ENCODE measurements around the gene ANLN.
"Not testable (repeated sequence)": the region's sequence is repeated elsewhere in the genome, so short reads cannot be mapped to it uniquely, and the experiment has no call there.

The ANLN gene

DNA sequence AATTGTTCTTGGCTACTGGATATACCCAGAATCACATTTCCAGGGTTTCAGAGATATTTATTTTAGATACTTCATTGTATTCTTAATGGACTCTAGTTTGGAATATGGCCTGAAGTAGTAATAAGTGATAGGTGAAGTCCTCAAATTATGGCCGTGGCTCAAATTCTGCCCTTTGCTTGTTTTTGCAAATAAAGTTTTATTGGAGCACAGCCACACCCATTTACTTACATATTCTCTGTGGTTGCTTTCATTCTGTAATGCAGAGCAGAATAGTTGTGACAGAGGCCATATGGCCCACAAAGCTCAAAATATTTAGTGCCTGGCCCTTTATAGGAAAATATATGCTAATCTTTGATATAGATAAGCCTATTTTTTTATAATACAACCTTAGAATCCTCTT is 19.5 kb downstream of the ANLN start:
- DNase-seq: no peak

GRCh38 chr7:36415144-36415543 is 25.5 kb downstream of the ANLN start:
- no peak for DNase-seq

- no peak for DNase-seq
Measured at GRCh38 chr7:36416251-36416650, 26.6 kb downstream of the ANLN start.

DNA sequence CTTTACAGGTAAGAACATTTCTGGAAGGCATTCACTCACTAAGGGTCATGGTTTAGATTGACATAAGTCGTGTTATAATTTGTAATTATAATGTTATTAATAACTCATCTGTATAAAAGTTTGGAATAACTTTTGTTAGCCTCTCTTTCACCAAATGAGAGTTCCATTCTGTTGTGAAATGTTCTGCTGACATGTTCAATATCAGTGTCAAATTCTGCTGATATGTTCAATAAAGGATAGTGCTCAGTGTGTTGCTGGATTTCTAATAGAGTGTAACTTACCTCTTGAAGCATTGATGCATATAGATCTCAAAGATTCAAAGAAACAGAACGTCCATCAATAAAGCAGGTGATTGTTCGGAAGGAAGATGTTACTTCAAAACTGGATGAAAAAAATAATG is 30.6 kb downstream of the ANLN start:
- no peak for DNase-seq

DNA sequence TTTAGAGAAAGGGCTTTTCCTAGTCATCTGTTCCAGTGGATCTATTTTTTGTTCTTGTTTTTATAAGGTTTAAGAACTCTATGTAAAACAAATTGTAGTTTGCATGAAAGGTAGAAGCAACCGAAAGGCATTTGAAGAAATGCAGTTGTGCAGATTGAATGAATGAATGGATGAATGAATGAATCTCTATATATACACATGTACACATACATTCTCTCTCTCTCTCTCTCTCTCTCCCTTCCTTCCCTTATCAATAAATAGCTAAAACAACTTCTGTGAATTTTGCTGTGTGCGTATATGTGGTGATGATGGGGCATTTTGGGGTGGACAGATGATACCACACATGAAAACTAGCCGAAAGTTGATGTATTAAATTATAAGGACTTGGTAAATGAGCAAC is 32.4 kb downstream of the ANLN start:
- no peak for DNase-seq

- no peak for DNase-seq
Measured at GRCh38 chr7:36423633-36424032, 34.0 kb downstream of the ANLN start.

DNA sequence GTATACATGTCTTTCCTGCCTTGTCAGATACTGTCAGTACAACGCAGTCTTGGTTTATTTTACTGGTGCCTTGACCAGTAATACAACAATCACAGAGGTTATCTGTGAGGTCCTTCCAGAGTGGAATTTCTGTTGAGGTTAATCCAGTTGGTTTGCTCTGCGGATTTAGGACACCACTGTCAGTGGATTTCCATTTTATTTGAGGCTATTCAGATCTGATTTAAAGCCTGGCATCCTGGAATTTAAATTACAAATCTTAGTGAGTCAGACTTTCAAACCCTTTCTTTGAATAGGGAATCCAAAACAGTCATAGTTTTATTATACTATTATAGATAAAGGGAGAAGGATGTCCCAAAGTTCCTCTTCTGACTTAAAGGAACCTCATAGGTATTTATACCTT is 40.5 kb downstream of the ANLN start:
- DNase-seq: no peak

GRCh38 chr7:36430881-36431280 is 41.2 kb downstream of the ANLN start:
- no peak for DNase-seq

DNA sequence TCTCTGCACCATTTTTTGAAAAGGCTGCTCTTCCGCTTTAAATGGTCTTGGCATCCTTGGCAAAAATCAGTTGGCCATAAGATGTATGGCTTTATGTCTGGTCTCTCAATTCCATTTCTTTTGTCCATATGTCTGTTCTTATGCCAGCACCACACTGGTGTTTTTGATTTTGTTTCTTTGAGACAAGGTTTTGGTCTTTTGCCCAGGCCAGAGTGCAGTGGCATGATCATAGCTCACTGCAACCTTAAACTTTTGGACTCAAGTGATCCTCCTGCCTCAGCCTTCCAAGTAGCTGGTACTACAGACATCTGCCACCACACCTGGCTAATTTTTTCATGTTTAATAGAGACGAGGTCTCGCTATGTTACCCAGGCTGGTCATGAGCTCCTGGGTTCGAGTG is 48.5 kb downstream of the ANLN start:
- no peak for DNase-seq

GRCh38 chr7:36439624-36440023 is 50.0 kb downstream of the ANLN start:
- no peak for DNase-seq

DNA sequence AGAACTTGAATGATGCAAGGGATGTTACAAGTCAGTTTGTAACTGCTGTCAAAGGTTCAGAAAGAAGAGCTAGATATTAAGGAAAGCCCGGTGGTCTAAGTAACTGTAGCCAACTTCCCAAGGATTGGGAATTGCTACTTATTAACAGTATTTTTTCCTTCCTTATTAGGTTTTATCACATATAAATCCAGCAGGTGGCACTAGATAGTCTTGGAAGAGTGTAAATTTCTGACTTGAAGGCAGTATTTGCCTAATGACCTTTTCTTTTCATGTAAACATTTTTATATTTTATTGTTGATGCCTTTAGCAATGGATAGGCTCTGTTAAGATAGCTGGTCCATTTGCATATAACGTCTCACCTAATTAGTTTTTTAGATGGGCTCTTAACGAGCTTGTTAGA is 51.2 kb downstream of the ANLN start:
- DNase-seq: no peak

DNA sequence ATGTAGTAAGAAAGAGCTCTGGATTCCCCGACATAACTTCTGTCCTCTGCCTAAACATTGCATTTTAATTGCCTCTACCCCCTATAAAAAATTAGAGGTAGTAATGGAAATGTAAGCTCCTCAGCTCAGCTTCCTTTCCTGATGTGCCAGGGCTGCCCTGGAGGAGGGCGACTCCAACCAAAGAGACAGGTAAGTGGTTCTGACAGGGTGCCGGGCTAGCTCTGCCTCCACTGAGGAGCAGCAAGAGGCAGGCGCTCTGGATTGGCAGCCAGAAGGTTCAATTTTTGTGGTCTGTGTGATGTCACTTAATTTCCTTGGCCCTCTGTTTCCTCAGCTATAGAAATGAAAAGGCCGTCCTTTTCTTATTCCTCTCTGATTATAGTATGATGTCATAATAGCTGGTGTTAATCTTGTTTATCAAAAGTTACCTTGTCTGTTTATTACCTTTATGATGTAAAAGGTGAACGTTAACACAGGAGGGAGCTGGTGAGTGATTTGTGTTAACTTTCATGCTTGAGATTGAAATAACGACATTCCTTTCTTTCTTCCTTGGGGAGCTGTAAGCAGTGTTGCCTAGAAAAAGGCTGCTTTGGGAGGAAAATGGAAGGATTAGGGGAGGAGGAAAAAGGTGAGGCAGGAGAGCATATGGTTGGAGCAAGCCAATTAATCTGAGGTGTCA is 51.8 kb downstream of the ANLN start:
- DNase-seq: no peak

- DNase-seq: no peak
Measured at GRCh38 chr7:36448781-36449379, 59.2 kb downstream of the ANLN start.

DNA sequence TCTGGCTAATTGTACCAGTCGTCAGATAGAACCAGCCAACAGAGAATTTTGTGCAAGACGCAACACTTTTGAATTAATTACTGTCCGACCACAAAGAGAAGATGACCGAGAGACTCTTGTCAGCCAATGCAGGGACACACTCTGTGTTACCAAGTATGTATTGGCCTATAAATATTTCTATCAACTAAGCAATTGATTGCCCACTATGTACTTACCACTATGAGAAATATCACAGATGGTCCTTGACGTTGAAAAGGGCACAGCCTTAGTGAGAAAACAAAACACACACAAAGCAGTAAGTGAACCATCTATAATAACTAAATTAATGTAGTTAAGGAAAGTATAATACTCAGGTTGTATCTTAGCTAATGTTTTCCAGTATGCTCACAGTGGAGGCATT is 60.0 kb downstream of the ANLN start:
- DNase-seq: no peak

DNA sequence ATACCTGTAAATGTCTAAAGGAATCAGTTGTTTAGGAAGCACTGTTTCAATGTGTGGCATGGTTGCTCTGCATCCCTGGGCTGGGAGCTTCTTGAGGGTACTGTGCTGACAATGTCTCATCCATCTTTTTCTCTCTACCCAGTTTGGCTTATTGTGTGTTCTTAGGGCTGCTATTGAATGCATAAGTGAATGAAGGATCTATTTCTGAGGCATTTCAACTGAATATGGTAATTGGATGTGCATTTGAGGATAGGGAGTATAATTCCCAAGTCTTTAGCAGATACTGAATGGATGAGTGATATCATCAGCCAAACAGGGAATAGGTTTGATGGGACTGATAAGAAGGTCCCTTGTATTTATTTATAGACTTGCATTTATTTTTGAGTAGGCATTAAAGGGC is 64.1 kb downstream of the ANLN start:
- no peak for DNase-seq

DNA sequence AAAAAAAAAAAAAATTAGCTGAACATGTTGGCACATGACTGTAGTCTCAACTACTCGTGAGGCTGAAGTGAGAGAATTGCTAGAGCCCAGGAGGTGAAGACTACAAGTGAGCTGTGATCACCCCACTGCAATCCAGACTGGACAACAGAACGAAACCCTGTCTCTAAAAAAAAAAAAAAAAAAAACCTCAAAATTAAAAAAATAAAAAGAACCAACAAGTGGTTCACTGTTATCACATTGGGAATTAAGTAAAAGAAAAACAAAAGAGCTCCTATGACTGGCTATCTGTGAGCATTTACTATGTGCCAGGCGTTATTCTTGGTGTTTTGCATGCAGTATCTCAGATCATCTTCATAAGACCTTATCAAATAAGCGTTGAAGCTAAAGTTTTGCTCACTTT is 66.0 kb downstream of the ANLN start:
- DNase-seq: no peak

DNA sequence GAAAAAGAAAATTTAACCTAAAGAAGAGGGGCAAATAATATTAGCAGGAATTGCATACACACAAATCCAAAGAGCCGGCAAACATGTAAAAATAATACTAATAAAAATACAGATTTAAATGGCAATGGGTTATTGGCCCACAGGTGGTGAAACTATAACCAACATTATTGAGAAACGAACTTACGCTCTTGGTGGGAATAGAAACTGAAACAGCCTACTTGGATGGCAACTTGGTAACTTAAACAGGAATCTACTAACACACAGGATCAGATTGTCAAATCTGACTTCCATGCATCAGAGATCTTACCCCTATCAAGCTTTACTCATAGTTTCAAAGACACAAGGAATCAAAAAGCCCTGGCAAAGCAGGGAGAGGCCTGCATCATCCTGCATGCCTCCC is 66.5 kb downstream of the ANLN start:
- no peak for DNase-seq

DNA sequence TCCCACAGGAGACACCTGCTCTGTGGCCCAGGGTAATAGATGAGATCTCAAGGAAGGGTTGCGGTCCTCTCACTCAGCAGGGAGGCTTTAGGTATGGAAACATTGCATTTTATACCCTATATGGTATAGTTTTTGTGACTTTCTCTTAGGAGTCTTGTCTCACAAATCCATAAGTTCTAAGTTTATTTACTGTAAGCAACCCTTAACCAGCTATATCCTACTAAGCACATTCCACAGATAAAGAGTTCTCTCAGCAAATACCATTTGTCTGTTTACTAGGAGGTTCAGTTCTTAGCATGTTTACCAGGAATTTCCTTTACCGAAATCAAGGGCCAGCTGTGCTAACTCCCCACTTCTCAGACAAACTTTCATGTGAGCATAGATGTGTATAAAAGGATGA is 66.9 kb downstream of the ANLN start:
- DNase-seq: no peak

- DNase-seq: no peak
Measured at GRCh38 chr7:36459236-36459960, 69.7 kb downstream of the ANLN start.

DNA sequence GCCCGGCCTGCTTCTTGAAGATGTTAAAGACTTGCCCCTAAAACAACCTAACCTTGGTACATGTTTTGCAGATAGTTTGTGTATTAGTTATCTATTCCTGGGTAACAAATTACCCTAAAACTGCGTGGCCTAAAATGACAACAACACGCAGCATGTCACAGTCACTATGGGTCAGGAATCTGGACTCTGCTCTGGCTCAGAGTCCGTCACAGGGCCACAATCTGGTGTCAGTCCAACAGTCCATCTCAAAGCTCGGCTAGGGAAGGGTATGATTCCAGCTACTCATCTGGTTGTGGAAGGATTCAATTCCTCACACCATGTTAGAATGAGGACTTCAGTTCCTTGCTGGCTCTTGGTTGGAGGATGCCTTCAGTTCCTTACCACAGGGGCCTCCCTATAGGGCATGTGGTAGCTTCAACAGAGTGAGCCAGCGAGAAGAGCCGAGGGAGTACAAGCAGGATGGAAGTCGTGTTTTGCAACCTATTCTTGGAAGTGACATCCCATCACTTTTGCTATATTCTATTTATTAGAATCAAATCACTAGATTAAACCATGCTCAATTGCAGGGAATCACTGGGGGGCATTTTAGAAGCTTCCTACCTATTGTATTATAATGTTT is 71.3 kb downstream of the ANLN start:
- no peak for DNase-seq

- no peak for DNase-seq
Measured at GRCh38 chr7:36462551-36463137, 73.0 kb downstream of the ANLN start.

- DNase-seq: no peak
Measured at GRCh38 chr7:36464271-36464670, 74.6 kb downstream of the ANLN start.

DNA sequence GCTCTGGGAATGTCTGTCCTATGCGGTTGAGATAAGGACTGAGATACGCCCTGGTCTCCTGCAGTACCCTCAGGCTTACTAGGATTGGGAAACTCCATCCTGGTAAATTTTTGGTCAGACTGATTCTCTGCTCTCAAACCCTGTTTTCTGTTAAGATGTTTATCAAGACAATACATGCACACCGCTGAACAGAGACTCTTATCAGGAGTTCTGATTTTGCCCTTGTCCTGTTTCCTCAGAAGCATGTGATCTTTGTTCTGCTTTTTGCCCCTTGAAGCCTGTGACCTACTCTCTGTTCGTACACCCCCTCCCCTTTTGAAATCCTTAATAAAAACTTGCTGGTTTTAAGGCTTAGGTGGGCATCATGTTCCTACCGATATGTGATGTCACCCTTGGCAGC is 76.3 kb downstream of the ANLN start:
- not testable (repeated sequence) for DNase-seq

All from cortex of kidney (tissue), 1 donor.